ENCODE results near the gene PLAC8L1. TPM values are rescaled to one million over a fixed set of nuclear protein-coding genes. Genes with fewer than 3 reads are reported as not detected.

The PLAC8L1 gene
- polyA plus RNA-seq, 1 experiment: 0.33 TPM

DNA sequence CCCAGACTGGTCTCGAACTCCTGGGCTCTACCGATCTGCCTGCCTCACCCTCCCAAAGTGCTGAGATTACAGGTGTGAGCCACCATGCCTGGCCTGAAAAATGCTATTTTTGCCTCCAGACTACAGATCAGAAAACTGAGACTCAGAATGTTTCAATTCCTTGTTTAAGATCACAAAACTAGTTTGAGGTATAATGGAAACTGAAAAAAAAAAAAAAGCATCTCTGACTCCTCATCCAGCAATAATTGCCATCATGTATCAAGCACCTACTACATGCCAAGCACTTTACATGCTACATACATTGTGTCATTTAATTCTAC lies 35.6 kb downstream of the PLAC8L1 start:
- ChIA-PET POLR2A (no interaction called here), CTCF (interaction anchor here (1.3 kb wide), 1 partner anchor 9 kb away, joined by 3 read pairs; no protein-coding TSS in a partner anchor)
- DNase-seq (ENCODE audit: low read depth): no peak
- H3K4me3 ChIP-seq (ENCODE audit: low read depth, low read length): no peak overlapping the region
- TF ChIP-seq, protein P1, sequence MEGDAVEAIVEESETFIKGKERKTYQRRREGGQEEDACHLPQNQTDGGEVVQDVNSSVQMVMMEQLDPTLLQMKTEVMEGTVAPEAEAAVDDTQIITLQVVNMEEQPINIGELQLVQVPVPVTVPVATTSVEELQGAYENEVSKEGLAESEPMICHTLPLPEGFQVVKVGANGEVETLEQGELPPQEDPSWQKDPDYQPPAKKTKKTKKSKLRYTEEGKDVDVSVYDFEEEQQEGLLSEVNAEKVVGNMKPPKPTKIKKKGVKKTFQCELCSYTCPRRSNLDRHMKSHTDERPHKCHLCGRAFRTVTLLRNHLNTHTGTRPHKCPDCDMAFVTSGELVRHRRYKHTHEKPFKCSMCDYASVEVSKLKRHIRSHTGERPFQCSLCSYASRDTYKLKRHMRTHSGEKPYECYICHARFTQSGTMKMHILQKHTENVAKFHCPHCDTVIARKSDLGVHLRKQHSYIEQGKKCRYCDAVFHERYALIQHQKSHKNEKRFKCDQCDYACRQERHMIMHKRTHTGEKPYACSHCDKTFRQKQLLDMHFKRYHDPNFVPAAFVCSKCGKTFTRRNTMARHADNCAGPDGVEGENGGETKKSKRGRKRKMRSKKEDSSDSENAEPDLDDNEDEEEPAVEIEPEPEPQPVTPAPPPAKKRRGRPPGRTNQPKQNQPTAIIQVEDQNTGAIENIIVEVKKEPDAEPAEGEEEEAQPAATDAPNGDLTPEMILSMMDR (IDR thresholded peaks at IDR 0.05; ENCODE audit: insufficient read depth, low read depth, low read length): no peak
- H3K27me3 ChIP-seq (ENCODE audit: control insufficient read depth, insufficient read depth, low read length): peaks cover 6% of the 10 kb centered on the region
- H3K36me3 ChIP-seq (ENCODE audit: control insufficient read depth, insufficient read depth, low read length): no peaks in the 10 kb centered on the region

DNA sequence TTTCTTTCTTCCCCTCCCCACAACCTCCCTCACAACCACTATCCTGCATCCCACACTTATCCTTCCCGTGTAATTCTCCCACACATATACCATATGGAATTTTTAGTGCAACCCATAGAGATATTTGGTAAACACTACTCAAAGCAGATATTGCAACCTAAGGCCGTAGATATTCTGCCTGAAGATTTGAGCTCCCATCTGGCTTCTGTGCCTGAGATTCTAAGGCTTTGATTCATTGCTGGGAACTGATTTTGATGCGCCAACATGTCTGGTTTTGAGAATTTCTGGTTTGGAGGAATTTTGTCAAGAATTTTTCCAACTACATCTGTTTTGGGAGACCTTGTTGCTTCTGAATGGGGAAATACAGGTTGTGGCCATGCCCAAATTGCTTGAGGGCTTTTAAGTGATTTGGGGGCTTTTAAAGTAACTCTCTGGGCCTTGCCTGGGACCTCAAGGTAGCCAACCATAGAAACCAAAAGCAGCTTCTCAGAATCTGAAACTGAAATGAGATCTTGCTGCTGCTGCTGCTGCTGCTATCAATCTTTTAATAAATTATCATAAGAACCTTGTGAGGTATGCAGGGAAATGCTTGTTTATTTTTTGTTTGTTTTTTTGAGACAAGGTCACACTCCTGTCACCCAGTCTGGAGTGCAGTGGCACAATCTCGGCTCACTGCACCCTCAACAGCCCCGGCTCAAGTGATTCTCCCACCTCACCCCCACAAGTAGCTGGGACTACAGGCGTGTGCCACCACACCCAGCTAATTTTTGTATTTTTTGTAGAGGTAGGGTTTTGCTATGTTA lies 36.2 kb downstream of the PLAC8L1 start:
- no peak for DNase-seq (ENCODE audit: low read depth)
- Histone ChIP-seq H3K36me3 (ENCODE audit: control insufficient read depth, insufficient read depth, low read length) (no peaks in the 10 kb centered on the region), H3K4me3 (ENCODE audit: low read depth, low read length) (no peak overlapping the region), H3K27me3 (ENCODE audit: control insufficient read depth, insufficient read depth, low read length) (peaks cover 6% of the 10 kb centered on the region)
- ChIA-PET POLR2A (no interaction called here), CTCF (interaction anchor here (0.9 to 1.3 kb wide), 2 partner anchors 8 to 11 kb away, joined by 3 read pairs; no protein-coding TSS in a partner anchor)
- TF ChIP-seq, protein P1 (IDR thresholded peaks at IDR 0.05; ENCODE audit: insufficient read depth, low read depth, low read length): no peak

DNA sequence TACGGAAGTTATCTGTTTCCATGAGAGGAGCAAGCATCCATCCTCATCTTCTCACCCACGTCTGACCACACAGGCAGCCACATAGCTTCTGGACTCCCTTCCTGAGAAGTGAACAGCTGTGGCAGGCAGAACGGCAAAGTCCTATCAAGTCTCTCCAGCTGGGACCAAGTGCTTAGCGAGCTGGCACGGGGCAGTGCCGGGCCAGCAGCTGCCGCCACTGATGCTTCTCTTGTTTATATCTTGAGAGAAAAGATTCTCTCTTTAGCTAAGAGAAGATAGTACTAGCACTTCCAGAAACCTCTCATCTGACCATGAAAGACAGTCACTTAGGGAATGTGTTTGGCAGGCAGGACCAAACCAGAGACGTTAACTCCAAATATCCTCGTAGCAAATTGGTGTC lies 37.2 kb downstream of the PLAC8L1 start:
- CTCF ChIA-PET: no interaction called here

DNA sequence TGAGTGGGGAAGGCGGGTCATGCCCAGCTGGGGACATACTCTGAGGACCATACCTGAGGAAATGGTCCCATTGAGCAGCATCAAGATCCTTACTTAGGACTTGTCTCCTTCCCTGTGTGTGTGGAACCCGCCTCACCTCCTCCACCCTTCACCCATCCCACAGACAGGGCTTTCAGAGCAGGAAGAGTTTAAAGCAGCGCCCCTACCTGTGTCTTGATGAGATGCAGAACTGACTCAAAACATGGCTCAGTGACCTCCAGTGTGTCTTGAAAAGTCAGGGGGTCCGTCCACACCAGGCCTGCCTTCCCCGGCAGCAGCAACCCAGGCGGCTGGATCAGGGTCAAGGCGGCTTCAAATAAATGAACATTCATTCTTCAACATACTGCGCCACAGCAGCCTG lies 38.4 kb downstream of the PLAC8L1 start:
- no peak for DNase-seq (ENCODE audit: low read depth)
- Histone ChIP-seq H3K36me3 (ENCODE audit: control insufficient read depth, insufficient read depth, low read length) (no peaks in the 10 kb centered on the region), H3K27me3 (ENCODE audit: control insufficient read depth, insufficient read depth, low read length) (peaks cover under 1% of the 10 kb centered on the region; the same call in 1 of the 2 replicates), H3K4me3 (ENCODE audit: low read depth, low read length) (no peak overlapping the region)
- ChIA-PET POLR2A (no interaction called here), CTCF (no interaction called here)
- TF ChIP-seq, protein P1 (IDR thresholded peaks at IDR 0.05; ENCODE audit: insufficient read depth, low read depth, low read length): no peak

More for the DNA sequence above, 37.2 kb downstream of the PLAC8L1 start:
- H3K4me3 ChIP-seq (ENCODE audit: low read depth, low read length): no peak overlapping the region
- TF ChIP-seq, protein P1 (IDR thresholded peaks at IDR 0.05; ENCODE audit: insufficient read depth, low read depth, low read length): no peak
- no peaks in the 10 kb centered on the region for H3K36me3 ChIP-seq (ENCODE audit: control insufficient read depth, insufficient read depth, low read length)
- no peak for DNase-seq (ENCODE audit: low read depth)
- H3K27me3 ChIP-seq (ENCODE audit: control insufficient read depth, insufficient read depth, low read length): peaks cover 4% of the 10 kb centered on the region
- POLR2A ChIA-PET: no interaction called here

DNA sequence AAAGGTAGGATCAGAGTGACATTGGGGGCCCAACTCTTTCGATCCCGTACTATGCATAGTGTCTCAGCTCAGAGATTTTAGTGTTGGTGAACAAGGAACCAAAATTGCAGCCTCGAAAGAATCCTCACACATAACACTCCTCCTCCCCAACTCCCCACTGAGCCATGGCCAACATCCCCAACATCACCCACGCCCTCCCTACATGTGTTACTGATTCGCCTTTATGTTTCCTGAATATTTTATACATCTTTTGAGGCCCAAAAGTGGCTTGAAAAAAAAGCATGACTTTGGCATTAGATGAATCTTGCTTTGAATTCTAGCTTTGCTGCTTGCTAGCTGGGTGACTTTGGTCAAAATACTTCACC lies 45.2 kb downstream of the PLAC8L1 start:
- TF ChIP-seq, protein P1 (IDR thresholded peaks at IDR 0.05; ENCODE audit: insufficient read depth, low read depth, low read length): no peak
- CTCF ChIA-PET: interaction anchor here (1.1 kb wide), 1 partner anchor 71 kb away, joined by 4 read pairs; no protein-coding TSS in a partner anchor
- Histone ChIP-seq H3K4me3 (ENCODE audit: low read depth, low read length) (no peak overlapping the region), H3K36me3 (ENCODE audit: control insufficient read depth, insufficient read depth, low read length) (no peaks in the 10 kb centered on the region), H3K27me3 (ENCODE audit: control insufficient read depth, insufficient read depth, low read length) (peaks cover 3% of the 10 kb centered on the region)
- no peak for DNase-seq (ENCODE audit: low read depth)
- POLR2A ChIA-PET: no interaction called here

Data from BJ (cell line).